Measurements from ENCODE around the gene SUGCT.

DNA sequence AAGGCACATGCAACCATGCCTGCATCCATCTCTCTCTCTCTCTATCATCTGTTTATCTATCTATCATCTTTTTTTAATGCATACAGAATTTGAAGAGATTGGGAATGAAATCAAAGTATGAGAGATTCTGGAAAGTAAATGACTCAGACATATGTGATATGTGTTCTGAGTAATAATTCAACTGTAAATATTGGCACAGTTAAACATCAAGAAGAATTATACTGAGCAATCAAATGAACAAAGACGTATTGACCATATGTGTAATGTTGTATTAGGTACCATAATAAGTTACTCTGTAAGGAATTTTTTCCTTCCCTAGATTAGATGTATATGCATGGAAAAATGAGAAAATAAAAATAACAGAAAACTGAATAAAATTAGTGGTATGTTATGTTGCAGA lies 108.3 kb downstream of the SUGCT start:
- TF ChIP-seq SIN3A (IDR thresholded peaks at IDR 0.05; ENCODE audit: borderline replicate concordance, insufficient read depth, low read length) (no peak), REST (IDR thresholded peaks at IDR 0.05; ENCODE audit: insufficient read depth in 1 of 2, low read depth in 2 of 2, low read length in 2 of 2) (no peak)
